ENCODE results near the gene DFFB. TPM values are rescaled to one million over a fixed set of nuclear protein-coding genes. Genes with fewer than 3 reads are reported as not detected.

Gene DFFB
- total RNA-seq, 1 donor from 2014 or later, result 16.4 TPM

DNA sequence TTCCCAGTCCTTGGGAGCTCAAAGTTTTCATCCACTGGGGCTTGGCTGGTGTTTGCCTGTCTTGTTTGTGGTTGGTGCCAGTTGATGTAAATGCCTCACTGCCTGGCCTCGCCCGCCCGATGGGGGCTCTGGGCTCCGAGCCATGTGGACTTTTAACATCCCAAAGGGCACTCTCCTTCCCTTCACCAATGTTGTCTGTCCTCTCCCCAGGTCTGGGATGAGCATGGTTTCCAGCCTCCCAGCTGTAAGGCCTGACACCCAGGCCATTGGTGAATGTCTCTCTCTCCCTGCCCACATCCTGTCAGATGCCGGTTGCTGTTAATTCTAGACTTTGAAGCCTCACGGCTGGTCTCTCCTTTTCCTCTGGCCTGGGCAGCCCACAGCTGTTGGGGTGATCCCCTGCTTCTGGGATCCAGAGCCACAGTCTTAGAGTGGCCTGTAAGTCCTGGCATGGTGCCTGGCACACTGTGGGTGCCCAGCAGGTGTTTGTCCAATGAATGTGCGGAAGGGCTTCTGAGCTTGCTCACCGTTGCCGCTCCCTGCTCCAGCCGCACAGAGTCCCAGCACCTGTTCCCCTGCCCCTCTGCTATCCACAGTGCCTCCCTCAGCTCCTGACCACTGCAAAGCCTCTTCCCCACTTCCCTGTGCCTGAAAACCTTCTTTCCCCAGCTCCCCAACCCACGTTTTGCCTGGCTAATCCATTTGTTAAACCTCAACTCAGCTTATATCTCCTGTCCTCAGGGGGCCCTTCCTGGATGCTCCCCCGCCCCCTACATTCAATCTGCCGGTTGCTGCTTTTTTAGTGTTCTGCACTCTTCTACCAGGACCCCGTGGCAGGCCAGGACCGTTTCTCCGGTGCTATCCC is 46.1 kb downstream of the DFFB start:
- Mint-ChIP-seq H3K36me3 (ENCODE audit: unreplicated experiment) (no peaks in the 10 kb centered on the region), H3K4me3 (ENCODE audit: unreplicated experiment) (peak overlapping the region; percentile 10), H3K4me1 (ENCODE audit: low read depth, unreplicated experiment) (peaks cover 14% of the 10 kb centered on the region), H3K9me3 (ENCODE audit: unreplicated experiment) (peaks cover 4% of the 10 kb centered on the region), H3K27ac (ENCODE audit: unreplicated experiment) (no peak overlapping the region), H3K27me3 (ENCODE audit: unreplicated experiment) (peaks cover 6% of the 10 kb centered on the region)
- no peak for DNase-seq
- TF ChIP-seq, protein P1, sequence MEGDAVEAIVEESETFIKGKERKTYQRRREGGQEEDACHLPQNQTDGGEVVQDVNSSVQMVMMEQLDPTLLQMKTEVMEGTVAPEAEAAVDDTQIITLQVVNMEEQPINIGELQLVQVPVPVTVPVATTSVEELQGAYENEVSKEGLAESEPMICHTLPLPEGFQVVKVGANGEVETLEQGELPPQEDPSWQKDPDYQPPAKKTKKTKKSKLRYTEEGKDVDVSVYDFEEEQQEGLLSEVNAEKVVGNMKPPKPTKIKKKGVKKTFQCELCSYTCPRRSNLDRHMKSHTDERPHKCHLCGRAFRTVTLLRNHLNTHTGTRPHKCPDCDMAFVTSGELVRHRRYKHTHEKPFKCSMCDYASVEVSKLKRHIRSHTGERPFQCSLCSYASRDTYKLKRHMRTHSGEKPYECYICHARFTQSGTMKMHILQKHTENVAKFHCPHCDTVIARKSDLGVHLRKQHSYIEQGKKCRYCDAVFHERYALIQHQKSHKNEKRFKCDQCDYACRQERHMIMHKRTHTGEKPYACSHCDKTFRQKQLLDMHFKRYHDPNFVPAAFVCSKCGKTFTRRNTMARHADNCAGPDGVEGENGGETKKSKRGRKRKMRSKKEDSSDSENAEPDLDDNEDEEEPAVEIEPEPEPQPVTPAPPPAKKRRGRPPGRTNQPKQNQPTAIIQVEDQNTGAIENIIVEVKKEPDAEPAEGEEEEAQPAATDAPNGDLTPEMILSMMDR (IDR thresholded peaks at IDR 0.05; ENCODE audit: partially characterized antibody, unreplicated experiment), result no peak

DNA sequence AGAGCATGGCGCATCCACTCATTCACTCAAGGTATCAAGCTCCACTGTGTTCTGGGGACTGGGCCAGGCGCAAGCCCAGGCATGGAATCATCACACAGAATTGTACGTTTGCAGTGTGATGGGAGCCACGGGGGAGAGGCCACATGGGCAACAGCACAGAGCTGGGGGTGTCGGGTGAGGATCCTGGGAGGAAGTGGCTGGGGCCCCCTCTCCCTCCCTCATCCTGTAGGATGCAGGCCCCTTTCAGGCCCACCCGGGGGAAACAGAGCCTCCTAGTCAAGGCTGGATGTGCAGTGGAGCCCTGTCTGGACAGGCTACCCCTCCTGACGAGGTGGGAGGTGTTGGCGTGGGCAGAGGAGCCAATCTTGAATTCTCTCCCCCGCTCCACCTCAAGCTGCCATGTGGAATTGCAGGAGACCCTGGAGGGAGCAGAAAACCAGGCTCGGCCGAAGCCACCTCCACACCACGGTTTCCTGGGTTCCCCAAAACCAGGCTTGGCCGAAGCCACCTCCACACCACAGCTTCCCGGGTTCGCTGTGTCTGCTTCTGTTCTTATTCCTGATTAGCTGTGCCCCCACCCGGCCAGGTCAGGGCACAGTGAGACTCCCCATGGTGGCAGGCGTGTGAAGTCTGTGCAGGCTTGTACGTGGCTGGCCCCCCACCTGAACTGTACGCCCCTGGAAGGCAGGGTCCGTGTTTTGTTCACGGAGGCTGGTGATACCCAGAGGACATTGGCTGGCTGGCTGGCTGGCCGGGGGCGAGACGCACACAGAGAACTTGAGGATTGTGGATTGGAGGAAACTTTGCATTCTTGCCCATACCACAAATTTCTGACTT is 46.9 kb downstream of the DFFB start:
- Mint-ChIP-seq H3K9me3 (ENCODE audit: unreplicated experiment) (peaks cover 4% of the 10 kb centered on the region), H3K4me1 (ENCODE audit: low read depth, unreplicated experiment) (peaks cover 12% of the 10 kb centered on the region), H3K27me3 (ENCODE audit: unreplicated experiment) (peaks cover 8% of the 10 kb centered on the region), H3K4me3 (ENCODE audit: unreplicated experiment) (no peak overlapping the region), H3K27ac (ENCODE audit: unreplicated experiment) (no peak overlapping the region), H3K36me3 (ENCODE audit: unreplicated experiment) (no peaks in the 10 kb centered on the region)
- DNase-seq, result no peak
- TF ChIP-seq, protein P1 (IDR thresholded peaks at IDR 0.05; ENCODE audit: partially characterized antibody, unreplicated experiment), result no peak

DNA sequence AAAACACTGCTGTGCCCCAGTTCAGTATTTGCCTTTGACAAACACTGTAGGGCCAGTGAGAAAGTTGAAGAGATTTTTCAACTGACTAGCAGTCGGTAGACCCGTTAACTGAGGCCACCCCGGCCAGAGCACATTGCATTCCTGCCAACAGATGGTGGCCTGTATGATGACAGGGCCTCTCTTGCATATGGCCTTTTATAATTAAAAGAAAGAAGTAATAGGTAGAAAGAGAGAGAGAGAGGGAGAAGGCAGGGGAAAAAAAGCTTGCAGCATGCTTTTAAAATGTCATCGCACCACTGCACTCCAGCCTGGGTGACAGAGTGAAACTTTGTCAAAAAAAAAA is 47.5 kb downstream of the DFFB start:
- Mint-ChIP-seq H3K27me3 (ENCODE audit: unreplicated experiment) (peaks cover 8% of the 10 kb centered on the region), H3K36me3 (ENCODE audit: unreplicated experiment) (no peaks in the 10 kb centered on the region), H3K9me3 (ENCODE audit: unreplicated experiment) (peaks cover 4% of the 10 kb centered on the region), H3K4me1 (ENCODE audit: low read depth, unreplicated experiment) (peaks cover 12% of the 10 kb centered on the region), H3K4me3 (ENCODE audit: unreplicated experiment) (no peak overlapping the region), H3K27ac (ENCODE audit: unreplicated experiment) (no peak overlapping the region)
- TF ChIP-seq, protein P1 (IDR thresholded peaks at IDR 0.05; ENCODE audit: partially characterized antibody, unreplicated experiment), result no peak
- DNase-seq, result no peak

DNA sequence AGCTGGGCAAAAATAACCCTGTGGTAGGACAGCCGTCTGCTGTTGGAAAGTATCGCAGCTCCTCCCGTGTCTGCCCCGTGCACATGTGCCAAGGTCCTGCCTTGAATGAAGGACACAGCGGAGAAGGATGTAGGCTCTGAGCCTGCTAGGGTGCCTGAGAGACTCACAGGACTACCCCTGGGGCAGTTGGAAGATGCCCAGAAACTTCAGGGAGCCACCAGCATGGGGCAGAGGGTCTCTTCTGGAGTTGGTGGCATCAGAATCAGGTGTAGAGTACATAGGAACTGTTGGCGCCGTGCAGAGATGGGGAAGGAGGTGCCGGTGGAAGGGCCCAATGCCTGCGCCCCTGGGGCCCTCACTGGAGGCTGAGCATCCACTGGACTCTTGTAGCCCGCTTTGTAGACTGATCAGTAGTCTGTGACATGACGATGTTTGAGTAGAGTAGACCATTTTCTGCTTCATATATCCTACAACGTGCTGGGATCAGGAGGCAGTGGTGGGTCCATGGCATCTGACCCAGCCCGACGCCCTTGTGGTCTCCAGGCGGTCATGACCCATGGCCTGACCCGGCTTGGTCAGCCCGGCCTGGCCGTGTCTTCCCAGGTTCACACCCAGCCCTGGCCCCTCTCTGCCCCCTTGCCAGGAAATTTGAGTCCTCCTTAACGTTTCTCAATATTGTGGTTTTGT is 48.1 kb downstream of the DFFB start:
- DNase-seq, result peak; percentile 3
- H3K9me3 Mint-ChIP-seq (ENCODE audit: unreplicated experiment), result peaks cover 5% of the 10 kb centered on the region
- no peaks in the 10 kb centered on the region for H3K36me3 Mint-ChIP-seq (ENCODE audit: unreplicated experiment)
- peaks cover 6% of the 10 kb centered on the region for H3K27me3 Mint-ChIP-seq (ENCODE audit: unreplicated experiment)
- no peak overlapping the region for H3K27ac Mint-ChIP-seq (ENCODE audit: unreplicated experiment)
- H3K4me1 Mint-ChIP-seq (ENCODE audit: low read depth, unreplicated experiment), result peaks cover 12% of the 10 kb centered on the region
- TF ChIP-seq, protein P1 (IDR thresholded peaks at IDR 0.05; ENCODE audit: partially characterized antibody, unreplicated experiment), result no peak
- H3K4me3 Mint-ChIP-seq (ENCODE audit: unreplicated experiment), result no peak overlapping the region
